Measurements from ENCODE around the gene FBRS. TPM values are rescaled to one million over a fixed set of nuclear protein-coding genes. Genes with fewer than 3 reads are reported as not detected.
A peak's percentile ranks its signal among the peaks of the same experiment; 100 is the strongest.

The FBRS gene
- total and polyA plus RNA-seq, 2 experiments from 2014 or later, result 22.1 to 22.9 TPM

GRCh38 chr16:30651124-30652004, 6.9 kb upstream of the FBRS start:
- peak; percentile 90 for DNase-seq (ENCODE audit: low spot score)
- Histone ChIP-seq H4K20me1 (ENCODE audit: insufficient read depth, poor library complexity, severe bottlenecking) (no peaks in the 10 kb centered on the region), H3K27ac (peak overlapping the region; percentile 90), H3K79me2 (peaks cover 15% of the 10 kb centered on the region), H3K9me3 (ENCODE audit: low read depth) (no peaks in the 10 kb centered on the region), H3K36me3 (replicated peaks; ENCODE audit: insufficient read depth, low read depth) (no peaks in the 10 kb centered on the region), H3K4me2 (peak overlapping the region; percentile 89), H3K27me3 (no peaks in the 10 kb centered on the region), H2AFZ (peak overlapping the region; percentile 88), H3K4me1 (ENCODE audit: insufficient read depth) (peaks cover 7% of the 10 kb centered on the region), H3K9me2 (replicated peaks; ENCODE audit: insufficient read depth) (no peaks in the 10 kb centered on the region), H3K4me3 (peak overlapping the region; percentile 59)
- 2% methylated on average over 54 of the region's 71 CpGs for WGBS (ENCODE audit: low lambda C conversion rate, missing lambda C conversion rate)
- TF ChIP-seq EZH2phosphoT487 (IDR thresholded peaks at IDR 0.05; ENCODE audit: low read depth, severe bottlenecking, unreplicated experiment), result no peak
- TF ChIP-seq EZH2 (IDR thresholded peaks at IDR 0.05; ENCODE audit: borderline replicate concordance), result no peak
- peak; percentile 57 for TF ChIP-seq CTCF (IDR thresholded peaks at IDR 0.05; ENCODE audit: poor library complexity)

GRCh38 chr16:30652005-30652296, 6.3 kb upstream of the FBRS start:
- peaks cover 15% of the 10 kb centered on the region for H3K79me2 ChIP-seq
- H3K9me2 ChIP-seq (replicated peaks; ENCODE audit: insufficient read depth), result no peaks in the 10 kb centered on the region
- 50% methylated on average over 2 of the region's 2 CpGs for WGBS (ENCODE audit: low lambda C conversion rate, missing lambda C conversion rate)
- no peaks in the 10 kb centered on the region for H4K20me1 ChIP-seq (ENCODE audit: insufficient read depth, poor library complexity, severe bottlenecking)
- H3K36me3 ChIP-seq (replicated peaks; ENCODE audit: insufficient read depth, low read depth), result no peaks in the 10 kb centered on the region
- peak overlapping the region; percentile 89 for H3K4me2 ChIP-seq
- no peaks in the 10 kb centered on the region for H3K27me3 ChIP-seq
- peak overlapping the region; percentile 88 for H2AFZ ChIP-seq
- no peak for TF ChIP-seq EZH2 (IDR thresholded peaks at IDR 0.05; ENCODE audit: borderline replicate concordance)
- no peak for TF ChIP-seq EZH2phosphoT487 (IDR thresholded peaks at IDR 0.05; ENCODE audit: low read depth, severe bottlenecking, unreplicated experiment)
- TF ChIP-seq CTCF (IDR thresholded peaks at IDR 0.05; ENCODE audit: poor library complexity), result no peak
- no peak for DNase-seq (ENCODE audit: low spot score)
- peak overlapping the region; percentile 90 for H3K27ac ChIP-seq
- peaks cover 9% of the 10 kb centered on the region for H3K4me1 ChIP-seq (ENCODE audit: insufficient read depth)
- H3K4me3 ChIP-seq, result peak overlapping the region; percentile 59
- no peaks in the 10 kb centered on the region for H3K9me3 ChIP-seq (ENCODE audit: low read depth)

GRCh38 chr16:30652718-30653117, 5.5 kb upstream of the FBRS start:
- Histone ChIP-seq H3K9me2 (replicated peaks; ENCODE audit: insufficient read depth) (no peaks in the 10 kb centered on the region), H3K27me3 (no peaks in the 10 kb centered on the region), H4K20me1 (ENCODE audit: insufficient read depth, poor library complexity, severe bottlenecking) (no peaks in the 10 kb centered on the region), H3K79me2 (peaks cover 15% of the 10 kb centered on the region), H3K9me3 (ENCODE audit: low read depth) (no peaks in the 10 kb centered on the region), H3K4me1 (ENCODE audit: insufficient read depth) (peaks cover 15% of the 10 kb centered on the region), H3K4me3 (no peak overlapping the region), H3K36me3 (replicated peaks; ENCODE audit: insufficient read depth, low read depth) (no peaks in the 10 kb centered on the region), H3K4me2 (peak overlapping the region; percentile 89), H2AFZ (no peak overlapping the region), H3K27ac (no peak overlapping the region)
- 96% methylated on average over 18 of the region's 18 CpGs for WGBS (ENCODE audit: low lambda C conversion rate, missing lambda C conversion rate)
- TF ChIP-seq EZH2 (IDR thresholded peaks at IDR 0.05; ENCODE audit: borderline replicate concordance) (no peak), CTCF (IDR thresholded peaks at IDR 0.05; ENCODE audit: poor library complexity) (no peak), EZH2phosphoT487 (IDR thresholded peaks at IDR 0.05; ENCODE audit: low read depth, severe bottlenecking, unreplicated experiment) (no peak)
- DNase-seq (ENCODE audit: low spot score), result no peak
